H1 (cell line): ENCODE results near the gene MTHFS. TPM values are rescaled to one million over a fixed set of nuclear protein-coding genes. Genes with fewer than 3 reads are reported as not detected.

Source experiments
- CBX8 ChIP-seq: fragments of 300-800, 300-1000 bp; sonication (generic); IDR thresholded peaks from 2 replicates; pipeline ENCODE4 v1.7.1; 2016; ENCODE audit warnings: low read depth, low read length, borderline replicate concordance
- CTBP2 ChIP-seq: IDR thresholded peaks from 2 replicates; pipeline ENCODE4 v1.7.0; 2011; ENCODE audit warnings: borderline replicate concordance, mild to moderate bottlenecking, moderate library complexity, mixed read lengths, low read length; ENCODE audit not compliant: insufficient read depth, insufficient read length
- POU5F1 ChIP-seq: IDR thresholded peaks from 2 replicates; pipeline ENCODE4 v1.6.1; 2011; ENCODE audit warnings: low read depth, mild to moderate bottlenecking, low read length, moderate library complexity
- YY1 ChIP-seq: IDR thresholded peaks from 2 replicates; pipeline ENCODE4 v1.6.1; 2011; ENCODE audit warnings: low read depth, mild to moderate bottlenecking, low read length
- polyA plus RNA-seq, 7 experiments: library from polyadenylated mRNA; depleted of rRNA in 3 of 7; stranded (reverse) in 5 of 7; unstranded in 2 of 7; fragments of >200 nt in 5 of 7; fragments of 200-250 nt in 2 of 7; gene quantifications; 1 replicate in 5 of 7; 2 replicates in 1 of 7; 4 replicates in 1 of 7; pipeline versions ENCODE4 v1.2.1 to v1.2.3, GENCODE V29; 2011 to 2013; ENCODE audit warnings: missing spikeins in 2 of 7, mixed read lengths in 2 of 7
- total RNA-seq: library from RNA; stranded (reverse); fragmentation: NEBNext Ultra II Directional; extraction: Animal tissue kit (Norgen Biotek cat#: 25700); gene quantifications from 2 replicates; pipeline ENCODE4 v1.2.1, GENCODE V29; 2021
- TF ChIP-seq, protein P1 (sequence below): IDR thresholded peaks from 2 replicates; pipeline ENCODE4 v1.6.1; 2012; ENCODE audit warnings: low read length, inconsistent platforms

The MTHFS gene
- total and polyA plus RNA-seq, 2 of the 8 experiments (the other 6 are each of a cell fraction or from before 2014, with no cell fraction given), result 27.3 to 37.2 TPM

DNA sequence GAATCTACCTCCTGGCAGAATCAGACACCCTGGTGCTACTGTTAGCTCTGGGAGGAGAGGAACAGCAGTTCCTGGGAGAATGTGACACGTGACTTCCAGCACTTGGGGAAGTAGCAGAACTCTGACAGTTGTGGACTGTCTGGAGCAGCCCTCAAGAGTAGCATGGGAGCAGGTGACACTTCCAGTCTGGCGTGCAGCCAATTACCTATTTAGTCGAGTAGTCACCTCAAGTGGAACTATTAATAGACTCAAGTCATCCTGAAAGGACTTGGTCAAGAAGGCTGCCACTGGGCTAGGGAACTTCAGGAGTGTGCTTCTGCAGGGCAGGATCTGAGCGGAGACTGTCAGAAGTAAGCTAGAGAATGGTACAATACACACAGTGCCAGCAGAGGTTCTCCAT, 62.3 kb downstream of the MTHFS start (continued):
- TF ChIP-seq, protein P1, sequence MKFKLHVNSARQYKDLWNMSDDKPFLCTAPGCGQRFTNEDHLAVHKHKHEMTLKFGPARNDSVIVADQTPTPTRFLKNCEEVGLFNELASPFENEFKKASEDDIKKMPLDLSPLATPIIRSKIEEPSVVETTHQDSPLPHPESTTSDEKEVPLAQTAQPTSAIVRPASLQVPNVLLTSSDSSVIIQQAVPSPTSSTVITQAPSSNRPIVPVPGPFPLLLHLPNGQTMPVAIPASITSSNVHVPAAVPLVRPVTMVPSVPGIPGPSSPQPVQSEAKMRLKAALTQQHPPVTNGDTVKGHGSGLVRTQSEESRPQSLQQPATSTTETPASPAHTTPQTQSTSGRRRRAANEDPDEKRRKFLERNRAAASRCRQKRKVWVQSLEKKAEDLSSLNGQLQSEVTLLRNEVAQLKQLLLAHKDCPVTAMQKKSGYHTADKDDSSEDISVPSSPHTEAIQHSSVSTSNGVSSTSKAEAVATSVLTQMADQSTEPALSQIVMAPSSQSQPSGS, result no peak
- no peak for TF ChIP-seq POU5F1
- TF ChIP-seq CTBP2, result no peak
- TF ChIP-seq YY1, result no peak
- TF ChIP-seq CBX8, result no peak
